Caco-2 (cell line): ENCODE measurements around the gene PPIC. TPM values are rescaled to one million over a fixed set of nuclear protein-coding genes. Genes with fewer than 3 reads are reported as not detected.

ENCODE experiments used
- BruUV-seq: library from RNA; stranded (reverse); fragments of 400-500 nt; replicated peaks from 2 replicates; lab custom pipeline; 2021; lab: Mats Ljungman, UMichigan
- CTCF ChIA-PET: fragments of 300-600 bp; sonication (Branson Sonifier 250); formaldehyde crosslinking; loops from one replicate; lab custom pipeline; 2022; ENCODE audit warnings: antibody characterized with exemption; lab: Charles Lee
- POLR2A ChIA-PET: fragments of 300-600 bp; sonication (Branson Sonifier 250); formaldehyde crosslinking; loops from one replicate; lab custom pipeline; 2022; ENCODE audit warnings: antibody characterized with exemption; lab: Charles Lee
- DNase-seq, 2 experiments: peaks; one replicate each; pipeline versions ENCODE4 v3.0.0 to v3.0.0-alpha.2; 2020 to 2022
- H3K27me3 ChIP-seq: replicated peaks from 2 replicates; pipeline ENCODE4 v1.6.0; 2011; ENCODE audit warnings: low read length; ENCODE audit not compliant: control insufficient read depth, insufficient read depth
- H3K36me3 ChIP-seq: 2 replicates; pipeline ENCODE4 v1.5.1; 2011; ENCODE audit warnings: low read length; ENCODE audit not compliant: control insufficient read depth, insufficient read depth
- H3K4me1 ChIP-seq: fragments of 250-450 bp; sonication (Bioruptor Pico); 2 replicates; pipeline ENCODE4 v1.5.1; 2020; ENCODE audit warnings: mild to moderate bottlenecking
- H3K4me3 ChIP-seq: 2 replicates; pipeline ENCODE4 v1.5.1; 2011; ENCODE audit warnings: low read depth, mild to moderate bottlenecking, control low read depth, low read length
- H3K9me3 ChIP-seq: fragments of 250-450 bp; sonication (Bioruptor Pico); 2 replicates; pipeline ENCODE4 v1.5.1; 2020; ENCODE audit warnings: mild to moderate bottlenecking, moderate library complexity
- H3K27ac Mint-ChIP-seq: one replicate; pipeline ENCODE4 v1.8.0; 2022; ENCODE audit warnings: mixed read lengths; ENCODE audit not compliant: unreplicated experiment
- H3K27me3 Mint-ChIP-seq: one replicate; pipeline ENCODE4 v1.8.0; 2022; ENCODE audit warnings: mixed read lengths; ENCODE audit not compliant: insufficient read depth, unreplicated experiment
- H3K36me3 Mint-ChIP-seq: one replicate; pipeline ENCODE4 v1.8.0; 2022; ENCODE audit warnings: mild to moderate bottlenecking, mixed read lengths; ENCODE audit not compliant: insufficient read depth, unreplicated experiment
- H3K4me1 Mint-ChIP-seq: one replicate; pipeline ENCODE4 v1.8.0; 2022; ENCODE audit warnings: low read depth, mixed read lengths; ENCODE audit not compliant: unreplicated experiment
- H3K4me3 Mint-ChIP-seq: one replicate; pipeline ENCODE4 v1.8.0; 2022; ENCODE audit warnings: mild to moderate bottlenecking, moderate library complexity, mixed read lengths; ENCODE audit not compliant: unreplicated experiment
- H3K9me3 Mint-ChIP-seq: one replicate; pipeline ENCODE4 v1.8.0; 2022; ENCODE audit warnings: mixed read lengths; ENCODE audit not compliant: unreplicated experiment
- CTCF ChIP-seq, 2 experiments: fragments of 200-600 bp in 1 of 2; IDR thresholded peaks; 1 replicate in 1 of 2; 2 replicates in 1 of 2; pipeline versions ENCODE4 v1.5.1 to v1.8.0; 2011 to 2022; ENCODE audit warnings: antibody characterized with exemption in 1 of 2, control low read depth in 1 of 2, inconsistent platforms in 1 of 2, low read depth in 1 of 2, low read length in 1 of 2, mild to moderate bottlenecking in 1 of 2, moderate library complexity in 1 of 2; ENCODE audit not compliant: insufficient read depth in 1 of 2, severe bottlenecking in 1 of 2, unreplicated experiment in 1 of 2
- intact Hi-C: fragments of 100-400 bp; cut with micrococcal nuclease; formaldehyde crosslinking; loops from one replicate; pipeline ENCODE4 v1.10.0; 2022; ENCODE audit not compliant: unreplicated experiment
- total RNA-seq: library from RNA; stranded (reverse); gene quantifications from 2 replicates; pipeline ENCODE4 v1.2.3, GENCODE V29; 2022

PPIC gene
- total RNA-seq, 1 experiment from 2014 or later: 50.6 TPM

GRCh38 chr5:123037104-123037418, 536 bp upstream of the PPIC start:
- Mint-ChIP-seq H3K4me1 (peaks cover 9% of the 10 kb centered on the region), H3K36me3 (no peaks in the 10 kb centered on the region), H3K9me3 (no peaks in the 10 kb centered on the region), H3K27ac (no peak overlapping the region), H3K4me3 (peak overlapping the region; percentile 81), H3K27me3 (peaks cover 6% of the 10 kb centered on the region)
- TF ChIP-seq CTCF (IDR thresholded peaks at IDR 0.05; ENCODE audit: insufficient read depth in 1 of 2, low read depth in 1 of 2, low read length in 1 of 2, severe bottlenecking in 1 of 2, unreplicated experiment in 1 of 2): no peak
- Histone ChIP-seq H3K36me3 (no peaks in the 10 kb centered on the region), H3K27me3 (no peaks in the 10 kb centered on the region), H3K9me3 (no peaks in the 10 kb centered on the region), H3K4me3 (peak overlapping the region; percentile 87), H3K4me1 (peaks cover 7% of the 10 kb centered on the region; the same call in 1 of the 2 replicates)
- ChIA-PET POLR2A (interaction anchor here (0.6 kb wide), 1 partner anchor 153 kb away, joined by 5 read pairs; no protein-coding TSS in a partner anchor), CTCF (no interaction called here)
- no peak for DNase-seq
- BruUV-seq: TSS peak; percentile 55
- intact Hi-C loops: loop anchor here (5.0 kb wide), 1 partner anchor 50 kb away; the partner anchor contains the start of gene PRDM6

- peak overlapping the region; percentile 81 for H3K4me3 Mint-ChIP-seq
- intact Hi-C loops: loop anchor here (1.0 to 5.0 kb wide), 2 partner anchors 51 to 83 kb away; partner anchors contain the start of gene PRDM6
- no TSS peak for BruUV-seq
- H3K4me1 Mint-ChIP-seq: peaks cover 9% of the 10 kb centered on the region
- no peaks in the 10 kb centered on the region for H3K36me3 Mint-ChIP-seq
- no peaks in the 10 kb centered on the region for H3K9me3 Mint-ChIP-seq
- peaks cover 6% of the 10 kb centered on the region for H3K27me3 Mint-ChIP-seq
- peaks cover 7% of the 10 kb centered on the region; the same call in 1 of the 2 replicates for H3K4me1 ChIP-seq
- DNase-seq: peak; percentile 68 to 70
- POLR2A ChIA-PET: no interaction called here
- no peaks in the 10 kb centered on the region for H3K9me3 ChIP-seq
- no peak for TF ChIP-seq CTCF (IDR thresholded peaks at IDR 0.05; ENCODE audit: insufficient read depth in 1 of 2, low read depth in 1 of 2, low read length in 1 of 2, severe bottlenecking in 1 of 2, unreplicated experiment in 1 of 2)
- peak overlapping the region; percentile 2 for H3K27ac Mint-ChIP-seq
- CTCF ChIA-PET: no interaction called here
- no peaks in the 10 kb centered on the region for H3K27me3 ChIP-seq
- no peaks in the 10 kb centered on the region for H3K36me3 ChIP-seq
- peak overlapping the region; percentile 87 for H3K4me3 ChIP-seq
Observed at GRCh38 chr5:123035918-123036390, 571 bp downstream of the PPIC start.

- Histone ChIP-seq H3K36me3 (no peaks in the 10 kb centered on the region), H3K4me1 (peaks cover 7% of the 10 kb centered on the region; the same call in 1 of the 2 replicates), H3K4me3 (peak overlapping the region; percentile 87), H3K27me3 (no peaks in the 10 kb centered on the region), H3K9me3 (no peaks in the 10 kb centered on the region)
- Mint-ChIP-seq H3K9me3 (no peaks in the 10 kb centered on the region), H3K36me3 (no peaks in the 10 kb centered on the region), H3K4me3 (peak overlapping the region; percentile 81), H3K27me3 (peaks cover 6% of the 10 kb centered on the region), H3K4me1 (peaks cover 9% of the 10 kb centered on the region), H3K27ac (peak overlapping the region; percentile 2)
- ChIA-PET CTCF (interaction anchor here (1.2 kb wide), 1 partner anchor 388 kb away, joined by 3 read pairs; the partner anchor contains the start of gene CEP120), POLR2A (no interaction called here)
- BruUV-seq: no TSS peak
- peak; percentile 60 to 65 for DNase-seq
- intact Hi-C loops: loop anchor here (5.0 kb wide), 1 partner anchor 52 kb away; the partner anchor contains the start of gene PRDM6
- TF ChIP-seq CTCF (IDR thresholded peaks at IDR 0.05; ENCODE audit: insufficient read depth in 1 of 2, low read depth in 1 of 2, low read length in 1 of 2, severe bottlenecking in 1 of 2, unreplicated experiment in 1 of 2): peak in 1 of 2 experiments; percentile 9
Observed at GRCh38 chr5:123035360-123035917, 1.1 kb downstream of the PPIC start.
